Neuronal stem cell (in vitro differentiated cells): ENCODE data around the gene NSMF.
A peak's percentile ranks its signal among the peaks of the same experiment; 100 is the strongest.

Experiments used
- DNase-seq: peaks from one replicate; pipeline ENCODE4 v3.0.0-alpha.2; 2013; ENCODE audit warnings: low spot score
- H2AFZ ChIP-seq: one replicate; pipeline ENCODE4 v1.6.1; 2013; ENCODE audit warnings: mild to moderate bottlenecking, low read length, inconsistent platforms
- H2AK5ac ChIP-seq: 2 replicates; pipeline ENCODE4 v1.6.1; 2013; ENCODE audit warnings: low read depth, mild to moderate bottlenecking, inconsistent platforms, low read length, moderate library complexity, mixed read lengths
- H2BK120ac ChIP-seq: 2 replicates; pipeline ENCODE4 v1.6.1; 2013; ENCODE audit warnings: low read depth, mild to moderate bottlenecking, inconsistent platforms, low read length, moderate library complexity, mixed read lengths
- H2BK12ac ChIP-seq: one replicate; pipeline ENCODE4 v1.6.1; 2013; ENCODE audit warnings: low read length, inconsistent platforms
- H2BK15ac ChIP-seq: 2 replicates; pipeline ENCODE4 v1.6.1; 2013; ENCODE audit warnings: mild to moderate bottlenecking, low read length, inconsistent platforms, mixed read lengths
- H2BK5ac ChIP-seq: one replicate; pipeline ENCODE4 v1.6.1; 2013; ENCODE audit warnings: inconsistent platforms, mild to moderate bottlenecking, low read length, moderate library complexity
- H3K14ac ChIP-seq: one replicate; pipeline ENCODE4 v1.6.1; 2013; ENCODE audit warnings: low read length, inconsistent platforms
- H3K18ac ChIP-seq: 2 replicates; pipeline ENCODE4 v1.6.1; 2013; ENCODE audit warnings: low read length, inconsistent platforms
- H3K23ac ChIP-seq: 2 replicates; pipeline ENCODE4 v1.6.1; 2013; ENCODE audit warnings: low read depth, mild to moderate bottlenecking, mixed read lengths, low read length, inconsistent platforms; ENCODE audit not compliant: poor library complexity
- H3K27ac ChIP-seq: replicated peaks from 3 replicates; pipeline ENCODE4 v1.5.1; 2013; ENCODE audit warnings: low read length, inconsistent platforms
- H3K27me3 ChIP-seq, 3 experiments: 2 replicates each; pipeline ENCODE4 v1.6.1; 2013; ENCODE audit warnings: low read length in 3 of 3, mild to moderate bottlenecking in 2 of 3, inconsistent platforms in 1 of 3, low read depth in 1 of 3, mixed read lengths in 1 of 3, moderate library complexity in 1 of 3; ENCODE audit not compliant: control insufficient read depth in 3 of 3, insufficient read depth in 3 of 3
- H3K36me3 ChIP-seq, 2 donors: replicated peaks in 1 of 2; 2 replicates each; pipeline ENCODE4 v1.6.1; 2013; ENCODE audit warnings: low read length in 2 of 2; ENCODE audit not compliant: control insufficient read depth in 2 of 2, insufficient read depth in 2 of 2
- H3K4ac ChIP-seq: 2 replicates; pipeline ENCODE4 v1.6.1; 2013; ENCODE audit warnings: inconsistent platforms, mild to moderate bottlenecking, low read length, moderate library complexity
- H3K4me1 ChIP-seq, 2 donors: 1 replicate in 1 of 2; 2 replicates in 1 of 2; pipeline ENCODE4 v1.6.1; 2013; ENCODE audit warnings: low read length in 2 of 2, low read depth in 1 of 2; ENCODE audit not compliant: control insufficient read depth in 2 of 2, insufficient read depth in 1 of 2
- H3K4me2 ChIP-seq: one replicate; pipeline ENCODE4 v1.6.1; 2013; ENCODE audit warnings: mild to moderate bottlenecking, low read length, inconsistent platforms; ENCODE audit not compliant: insufficient read depth, poor library complexity, severe bottlenecking
- H3K4me3 ChIP-seq, 2 donors: 2 replicates each; pipeline ENCODE4 v1.5.1; 2013; ENCODE audit warnings: low read length in 2 of 2, mild to moderate bottlenecking in 2 of 2, inconsistent platforms in 1 of 2, moderate library complexity in 1 of 2
- H3K79me1 ChIP-seq: one replicate; pipeline ENCODE4 v1.6.1; 2013; ENCODE audit warnings: low read depth, mild to moderate bottlenecking, inconsistent platforms, low read length, moderate library complexity
- H3K9ac ChIP-seq: one replicate; pipeline ENCODE4 v1.6.1; 2013; ENCODE audit warnings: mild to moderate bottlenecking, low read depth, low read length, inconsistent platforms; ENCODE audit not compliant: poor library complexity
- H3K9me3 ChIP-seq, 2 donors: replicated peaks in 1 of 2; 2 replicates each; pipeline versions ENCODE3 to v1.6.1; 2013; ENCODE audit warnings: low read length in 2 of 2, mild to moderate bottlenecking in 2 of 2, inconsistent platforms in 1 of 2, low read depth in 1 of 2, mixed read lengths in 1 of 2, moderate library complexity in 1 of 2; ENCODE audit not compliant: control insufficient read depth in 2 of 2, insufficient read depth in 1 of 2
- H4K8ac ChIP-seq: one replicate; pipeline ENCODE4 v1.6.1; 2013; ENCODE audit warnings: low read depth, mild to moderate bottlenecking, inconsistent platforms, low read length, moderate library complexity
- H4K91ac ChIP-seq: one replicate; pipeline ENCODE4 v1.6.1; 2013; ENCODE audit warnings: low read length, low read depth, mild to moderate bottlenecking, inconsistent platforms; ENCODE audit not compliant: poor library complexity
- WGBS, 2 donors: extraction: QIAGEN DNeasy Blood & Tissue Kit; methylation state at CpG; one replicate each; pipeline ENCODE4 v1.1.7; 2013; ENCODE audit warnings: missing lambda C conversion rate in 2 of 2, mixed read lengths in 1 of 2; ENCODE audit not compliant: insufficient read length in 2 of 2, insufficient replicate concordance in 1 of 2; ENCODE audit errors: extremely low coverage in 2 of 2; 5-methylcytosine and 5-hydroxymethylcytosine counted together

Gene NSMF

GRCh38 chr9:137397675-137398423 is 61.3 kb downstream of the NSMF start:
- Histone ChIP-seq H2BK5ac (no peak overlapping the region), H3K4me3 (no peak overlapping the region), H2BK15ac (no peak overlapping the region), H3K4ac (peak overlapping the region; percentile 53), H3K18ac (no peak overlapping the region), H3K27ac (no peak overlapping the region), H3K79me1 (peaks cover 4% of the 10 kb centered on the region), H4K8ac (no peak overlapping the region), H3K9me3 (peaks cover 5 to 6% of the 10 kb centered on the region in 2 donors), H3K4me1 (peaks cover 3 to 6% of the 10 kb centered on the region in 2 donors), H3K14ac (peak overlapping the region; percentile 71), H3K36me3 (peaks cover 0 to 3% of the 10 kb centered on the region in 2 donors), H2BK120ac (peak overlapping the region; percentile 81), H4K91ac (no peak overlapping the region), H3K27me3 (no peaks in the 10 kb centered on the region), H2AK5ac (no peak overlapping the region), H3K23ac (no peak overlapping the region), H3K9ac (no peak overlapping the region), H2AFZ (no peak overlapping the region), H3K4me2 (no peak overlapping the region), H2BK12ac (no peak overlapping the region)
- DNase-seq: no peak
- 100% methylated on average over 1 of the region's 20 CpGs for WGBS, 2 donors
